ENCODE measurements around the gene OSM. TPM values are rescaled to one million over a fixed set of nuclear protein-coding genes. Genes with fewer than 3 reads are reported as not detected.

Gene OSM
- total and polyA plus RNA-seq, 2 donors (not counting 3 experiments of a cell fraction or from before 2014, with no cell fraction given): not detected

GRCh38 chr22:30299322-30299721 lies 32.7 kb upstream of the OSM start:
- no peaks in the 10 kb centered on the region for H3K9me3 ChIP-seq (replicated peaks; ENCODE audit: control insufficient read depth, insufficient read depth, low read length)
- no peak overlapping the region for H3K4me3 ChIP-seq (replicated peaks in 1 of 3; ENCODE audit: insufficient read depth in 1 of 3, low read depth in 1 of 3, low read length in 3 of 3)
- peaks cover 0 to 19% of the 10 kb centered on the region in 2 experiments for H3K36me3 ChIP-seq (ENCODE audit: control insufficient read depth in 2 of 2, extremely low read depth in 1 of 2, insufficient read depth in 2 of 2, low read length in 2 of 2)
- TF ChIP-seq GATA2 (IDR thresholded peaks at IDR 0.05; ENCODE audit: insufficient read depth, insufficient read length, low read depth, low read length): no peak
- TF ChIP-seq FOS (IDR thresholded peaks at IDR 0.05; ENCODE audit: borderline replicate concordance, insufficient read depth, low read length): no peak
- TF ChIP-seq POLR2AphosphoS5 (IDR thresholded peaks at IDR 0.05; ENCODE audit: insufficient read depth, low read depth, low read length): no peak
- TF ChIP-seq, protein P1, sequence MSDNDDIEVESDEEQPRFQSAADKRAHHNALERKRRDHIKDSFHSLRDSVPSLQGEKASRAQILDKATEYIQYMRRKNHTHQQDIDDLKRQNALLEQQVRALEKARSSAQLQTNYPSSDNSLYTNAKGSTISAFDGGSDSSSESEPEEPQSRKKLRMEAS (IDR thresholded peaks at IDR 0.05; ENCODE audit: insufficient read depth, insufficient read length): no peak
- TF ChIP-seq JUN (IDR thresholded peaks at IDR 0.05; ENCODE audit: borderline replicate concordance, insufficient read depth, insufficient read length, low read depth): no peak
- TF ChIP-seq MYC (IDR thresholded peaks at IDR 0.05; ENCODE audit: low read depth, low read length): no peak
- TF ChIP-seq POLR2A (IDR thresholded peaks at IDR 0.05; ENCODE audit: low read depth, low read length): no peak
- TF ChIP-seq CTCF (IDR thresholded peaks at IDR 0.05; ENCODE audit: extremely low read depth in 1 of 2, insufficient read depth in 1 of 2, low read depth in 1 of 2, low read length in 2 of 2): no peak
- no peak for TF ChIP-seq EZH2 (IDR thresholded peaks at IDR 0.05; ENCODE audit: borderline replicate concordance, low read depth, low read length, severe bottlenecking)
- dilution Hi-C loops (cut with MboI; ENCODE audit: extremely low pct_ligation_motif_present, low sequenced_read_pairs): no loop called here
- intact Hi-C loops (cut with micrococcal nuclease): no loop called here
- no peak for DNase-seq (ENCODE audit: low read depth, low spot score)
- POLR2A ChIA-PET: no interaction called here
- CTCF ChIA-PET: interaction anchor here (1.3 to 2.2 kb wide), 2 partner anchors 9 to 11 kb away, joined by 4 to 12 read pairs; no protein-coding TSS in a partner anchor
- H3K27me3 ChIP-seq (ENCODE audit: control insufficient read depth in 2 of 2, insufficient read depth in 2 of 2, low read length in 2 of 2): no peaks in the 10 kb centered on the region
- H3K4me2 ChIP-seq (ENCODE audit: insufficient read depth, low read length): no peak overlapping the region
- no TSS peak for BruUV-seq (replicated peaks)
- H3K9ac ChIP-seq (replicated peaks; ENCODE audit: extremely low read depth, insufficient read depth, low read length): no peak overlapping the region
- H3K9me1 ChIP-seq (replicated peaks; ENCODE audit: control insufficient read depth, extremely low read depth, insufficient read depth, low read length): no peaks in the 10 kb centered on the region
- H3K79me2 ChIP-seq (ENCODE audit: control insufficient read depth, insufficient read depth, low read length): no peaks in the 10 kb centered on the region
- H4K20me1 ChIP-seq (replicated peaks; ENCODE audit: control insufficient read depth, extremely low read depth, insufficient read depth, low read length): no peaks in the 10 kb centered on the region
- no peak overlapping the region for H3K27ac ChIP-seq (ENCODE audit: insufficient read depth, low read depth, low read length)
- peaks cover 14% of the 10 kb centered on the region for H3K4me1 ChIP-seq (ENCODE audit: control insufficient read depth, extremely low read depth, insufficient read depth, low read length)
- H2AFZ ChIP-seq (ENCODE audit: low read depth, low read length): no peak overlapping the region
- FAIRE-seq: no peak

Data from endothelial cell of umbilical vein (primary cell).